Fibroblast of the aortic adventitia (primary cell): ENCODE measurements around the gene MLLT6. TPM values are rescaled to one million over a fixed set of nuclear protein-coding genes. Genes with fewer than 3 reads are reported as not detected.

ENCODE experiments used
- DNase-seq: peaks from one replicate; pipeline ENCODE4 v3.0.0-alpha.2; 2010; ENCODE audit warnings: low read depth
- H3K4me3 ChIP-seq: 2 replicates; pipeline ENCODE4 v1.5.1; 2011; ENCODE audit warnings: low read depth, mild to moderate bottlenecking, control low read depth, low read length, moderate library complexity
- CTCF ChIP-seq: IDR thresholded peaks from 2 replicates; pipeline ENCODE4 v1.5.1; 2011; ENCODE audit warnings: mild to moderate bottlenecking, low read length, control low read depth, inconsistent platforms; ENCODE audit not compliant: insufficient read depth
- total RNA-seq: library from RNA; depleted of rRNA; stranded (reverse); fragments of >200 nt; gene quantifications from 2 replicates; pipeline ENCODE4 v1.2.3, GENCODE V29; 2012; ENCODE audit warnings: low replicate concordance

MLLT6 gene
- total RNA-seq, 1 donor, result 38.7 TPM

- peak; percentile 85 for DNase-seq
- peak; percentile 99 for TF ChIP-seq CTCF
- no peak overlapping the region for H3K4me3 ChIP-seq
These were observed 28.2 kb upstream of the MLLT6 start for GRCh38 chr17:38676706-38677504.

DNA sequence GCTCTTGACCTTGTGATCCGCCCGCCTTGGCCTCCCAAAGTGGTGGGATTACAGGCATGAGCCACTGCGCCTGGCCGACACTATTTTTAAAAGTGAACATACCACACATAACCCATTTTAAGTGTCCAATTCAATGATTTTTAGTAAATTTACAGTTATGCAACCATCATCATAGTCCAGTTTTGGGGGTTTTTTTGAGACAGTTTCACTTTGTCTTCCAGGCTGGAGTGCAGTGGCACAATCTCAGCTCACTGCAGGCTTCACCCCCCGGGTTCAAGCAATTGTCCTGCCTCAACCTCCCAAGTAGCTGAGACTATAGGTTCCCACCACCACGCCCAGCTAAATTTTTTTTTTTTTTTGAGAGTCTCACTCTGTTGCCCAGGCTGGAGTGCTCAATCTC, 27.3 kb upstream of the MLLT6 start:
- no peak for TF ChIP-seq CTCF
- DNase-seq, result no peak
- H3K4me3 ChIP-seq, result no peak overlapping the region

GRCh38 chr17:38681096-38681495, 24.0 kb upstream of the MLLT6 start:
- TF ChIP-seq CTCF, result no peak
- no peak overlapping the region for H3K4me3 ChIP-seq
- DNase-seq, result no peak

DNA sequence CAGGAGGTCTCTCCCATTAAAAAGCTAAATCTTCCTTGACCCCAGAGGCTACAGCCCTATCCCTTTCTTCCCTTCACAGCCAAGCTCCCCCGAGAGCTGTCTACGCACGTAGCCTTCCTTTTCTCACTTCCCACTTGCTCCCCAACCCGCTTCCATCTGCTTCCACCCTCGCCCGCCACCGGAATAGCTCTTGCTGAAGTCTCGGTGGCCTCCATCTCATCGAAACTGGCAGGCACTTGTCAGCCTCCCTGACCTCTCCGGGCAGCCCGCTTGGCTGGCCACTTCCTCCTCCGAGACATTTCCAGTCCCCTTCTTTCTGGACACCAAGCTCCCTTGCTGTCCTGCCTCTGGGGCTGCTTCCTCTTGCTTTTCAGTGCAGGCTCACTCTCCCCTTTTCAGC, 19.6 kb upstream of the MLLT6 start:
- DNase-seq, result no peak
- TF ChIP-seq CTCF, result no peak
- H3K4me3 ChIP-seq, result no peak overlapping the region

- DNase-seq, result peak; percentile 47
- H3K4me3 ChIP-seq, result no peak overlapping the region
- TF ChIP-seq CTCF, result no peak
These were observed 17.8 kb upstream of the MLLT6 start for GRCh38 chr17:38687286-38687685.

- H3K4me3 ChIP-seq, result no peak overlapping the region
- no peak for DNase-seq
- TF ChIP-seq CTCF, result no peak
These were observed 14.7 kb upstream of the MLLT6 start for GRCh38 chr17:38690386-38690785.

DNA sequence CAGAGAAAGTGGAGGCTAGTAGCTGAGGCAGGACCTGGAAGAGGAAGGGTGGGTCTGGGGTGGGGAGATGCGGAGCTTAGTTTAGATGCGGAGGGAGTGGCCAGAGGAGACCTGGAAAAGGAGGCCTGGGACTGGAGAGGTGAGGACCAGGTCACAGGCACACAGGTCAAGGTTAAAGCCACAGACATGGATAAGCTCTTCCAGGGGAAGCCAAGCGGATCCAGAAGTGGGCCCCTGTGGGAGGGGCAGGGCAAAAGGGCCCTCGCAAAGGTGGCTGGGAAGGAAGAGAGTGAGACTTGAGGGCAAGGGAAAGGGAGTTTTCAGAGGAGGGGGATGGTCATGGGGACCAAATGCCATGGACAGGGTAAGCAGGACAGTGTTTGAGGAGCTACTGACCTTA, 13.9 kb upstream of the MLLT6 start:
- TF ChIP-seq CTCF, result no peak
- DNase-seq, result no peak
- no peak overlapping the region for H3K4me3 ChIP-seq
